GM12878 (cell line): ENCODE measurements around the gene HDDC3. TPM values are rescaled to one million over a fixed set of nuclear protein-coding genes. Genes with fewer than 3 reads are reported as not detected.

Source experiments
- ATAC-seq: fragments of 200-7000 bp; cut with Tn5 transposase; 3 replicates; pipeline ENCODE4 v1.9.1; 2020; ENCODE audit warnings: mild to moderate bottlenecking, moderate library complexity
- BruUV-seq: library from RNA; stranded (reverse); fragments of 400-500 nt; replicated peaks from 2 replicates; lab custom pipeline; 2021; lab: Mats Ljungman, UMichigan
- CTCF ChIA-PET: fragments of 300-600 bp; sonication (Branson Sonifier 250); formaldehyde crosslinking; extraction: SDS; loops from one replicate; lab custom pipeline; 2021; ENCODE audit warnings: inconsistent platforms; lab: Yijun Ruan, JAX
- POLR2A ChIA-PET: fragments of 350-600 bp; formaldehyde crosslinking; extraction: SDS; loops from one replicate; lab custom pipeline; 2021; ENCODE audit warnings: inconsistent platforms; lab: Charles Lee
- RAD21 ChIA-PET: fragments of 300-600 bp; sonication (Branson Sonifier 250); formaldehyde crosslinking; loops from one replicate; lab custom pipeline; 2023; ENCODE audit warnings: antibody characterized with exemption; ENCODE audit not compliant: unreplicated experiment; lab: Charles Lee
- SMC1A ChIA-PET: fragments of 300-600 bp; sonication (Branson Sonifier 250); formaldehyde crosslinking; loops from one replicate; lab custom pipeline; 2023; ENCODE audit not compliant: unreplicated experiment, uncharacterized antibody; lab: Charles Lee
- DNase-seq: peaks from one replicate; pipeline ENCODE4 v3.0.0-alpha.2; 2011; ENCODE audit warnings: low read depth, low spot score
- FAIRE-seq: peaks from 3 replicates; lab custom pipeline; 2011; peaks lifted over from hg19 to GRCh38; lab: Jason Lieb, UNC
- H2AFZ ChIP-seq: 2 replicates; pipeline ENCODE4 v1.6.0; 2011; ENCODE audit warnings: low read depth, low read length, control low read depth; ENCODE audit not compliant: control insufficient read depth
- H3K27ac ChIP-seq: 2 replicates; pipeline ENCODE4 v1.5.1; 2011; ENCODE audit warnings: control low read depth; ENCODE audit not compliant: control insufficient read depth, insufficient read depth
- H3K27me3 ChIP-seq, 2 experiments: replicated peaks in 1 of 2; 2 replicates each; pipeline versions ENCODE4 v1.6.0 to v1.6.1; 2011; ENCODE audit warnings: low read length in 1 of 2; ENCODE audit not compliant: control insufficient read depth in 2 of 2, insufficient read depth in 2 of 2
- H3K36me3 ChIP-seq, 2 experiments: 2 replicates each; pipeline ENCODE4 v1.5.1; 2011; ENCODE audit warnings: low read length in 1 of 2; ENCODE audit not compliant: control insufficient read depth in 2 of 2, insufficient read depth in 2 of 2
- H3K4me1 ChIP-seq: 2 replicates; pipeline ENCODE4 v1.6.1; 2011; ENCODE audit warnings: mild to moderate bottlenecking, low read length, moderate library complexity, mixed read lengths; ENCODE audit not compliant: control insufficient read depth, insufficient read depth
- H3K4me2 ChIP-seq: 2 replicates; pipeline ENCODE4 v1.6.0; 2011; ENCODE audit warnings: control low read depth; ENCODE audit not compliant: control insufficient read depth, insufficient read depth
- H3K4me3 ChIP-seq: fragments of 200-600 bp; sonication (generic); 2 replicates; pipeline ENCODE4 v1.5.1; 2016
- H3K79me2 ChIP-seq: 2 replicates; pipeline ENCODE4 v1.6.0; 2011; ENCODE audit warnings: low read length; ENCODE audit not compliant: control insufficient read depth, insufficient read depth
- H3K9ac ChIP-seq: 2 replicates; pipeline ENCODE4 v1.8.0; 2011; ENCODE audit warnings: low read length, control low read depth, mixed read lengths; ENCODE audit not compliant: control insufficient read depth, insufficient read depth
- H3K9me3 ChIP-seq: replicated peaks from 3 replicates; pipeline ENCODE4 v1.5.1; 2011; ENCODE audit warnings: mild to moderate bottlenecking, low read length; ENCODE audit not compliant: control insufficient read depth, insufficient read depth
- H4K20me1 ChIP-seq: 2 replicates; pipeline ENCODE4 v1.6.0; 2011; ENCODE audit not compliant: control insufficient read depth, insufficient read depth
- BRCA1 ChIP-seq: IDR thresholded peaks from 2 replicates; pipeline ENCODE4 v1.6.1; 2011; ENCODE audit warnings: low read depth, low read length, improper control_type of control experiment
- CBX5 ChIP-seq: sonication (generic); IDR thresholded peaks from 2 replicates; pipeline ENCODE4 v1.6.1; 2016; ENCODE audit warnings: low read depth, moderate library complexity, mild to moderate bottlenecking, inconsistent platforms
- CREB1 ChIP-seq: IDR thresholded peaks from 2 replicates; pipeline ENCODE4 v1.6.1; 2012; ENCODE audit warnings: low read depth, mild to moderate bottlenecking, inconsistent platforms
- EED ChIP-seq: sonication (generic); IDR thresholded peaks from 2 replicates; pipeline ENCODE4 v1.6.1; 2016; ENCODE audit warnings: antibody characterized with exemption, low read depth
- HCFC1 ChIP-seq: fragments of 150-350 bp; IDR thresholded peaks from 2 replicates; pipeline ENCODE4 v1.6.1; 2014; ENCODE audit warnings: low read length
- IRF4 ChIP-seq: IDR thresholded peaks from 2 replicates; pipeline ENCODE4 v1.6.1; 2011; ENCODE audit warnings: low read depth, low read length
- JUND ChIP-seq: IDR thresholded peaks from 2 replicates; pipeline ENCODE4 v1.6.1; 2012; ENCODE audit warnings: low read depth, mild to moderate bottlenecking, low read length, improper control_type of control experiment, moderate library complexity
- NBN ChIP-seq: fragments of 450-650 bp; IDR thresholded peaks from 2 replicates; pipeline ENCODE4 v1.6.1; 2016
- NFIC ChIP-seq: IDR thresholded peaks from 2 replicates; pipeline ENCODE4 v1.6.1; 2012; ENCODE audit warnings: low read depth, mild to moderate bottlenecking, inconsistent platforms, low read length, moderate library complexity
- NR2F1 ChIP-seq: fragments of 450-650 bp; conservative IDR thresholded peaks from 2 replicates; pipeline ENCODE4 v1.6.1; 2017; ENCODE audit warnings: mild to moderate bottlenecking
- NRF1 ChIP-seq: conservative IDR thresholded peaks from 2 replicates; pipeline ENCODE4 v1.6.1; 2011; ENCODE audit warnings: mild to moderate bottlenecking, low read depth, low read length, improper control_type of control experiment
- PBX3 ChIP-seq: IDR thresholded peaks from 2 replicates; pipeline ENCODE4 v1.6.1; 2011; ENCODE audit warnings: mild to moderate bottlenecking, low read depth, low read length, moderate library complexity; ENCODE audit not compliant: insufficient replicate concordance
- POLR2AphosphoS2 ChIP-seq: IDR thresholded peaks from 2 replicates; pipeline ENCODE4 v1.6.1; 2011; ENCODE audit warnings: low read depth, mild to moderate bottlenecking, low read length, improper control_type of control experiment, moderate library complexity
- RCOR1 ChIP-seq: conservative IDR thresholded peaks from 2 replicates; pipeline ENCODE4 v1.6.1; 2012; ENCODE audit warnings: low read depth, low read length, improper control_type of control experiment
- RUNX3 ChIP-seq: IDR thresholded peaks from 2 replicates; pipeline ENCODE4 v1.6.1; 2012; ENCODE audit warnings: low read length, inconsistent platforms
- SIN3A ChIP-seq: IDR thresholded peaks from 2 replicates; pipeline ENCODE4 v1.6.1; 2012; ENCODE audit warnings: low read depth, low read length, improper control_type of control experiment
- SMAD5 ChIP-seq: IDR thresholded peaks from 2 replicates; pipeline ENCODE4 v1.6.1; 2016; ENCODE audit warnings: antibody characterized with exemption, low read depth
- SREBF2 ChIP-seq: IDR thresholded peaks from 2 replicates; pipeline ENCODE4 v1.6.1; 2012; ENCODE audit warnings: mild to moderate bottlenecking, low read length
- SRF ChIP-seq, 2 experiments: IDR thresholded peaks; 2 replicates each; pipeline ENCODE4 v1.6.1; 2011; ENCODE audit warnings: low read depth in 2 of 2, low read length in 2 of 2, mild to moderate bottlenecking in 1 of 2, moderate library complexity in 1 of 2
- STAT1 ChIP-seq: fragments of 450-650 bp; conservative IDR thresholded peaks from 2 replicates; pipeline ENCODE4 v1.6.1; 2014; ENCODE audit warnings: antibody characterized with exemption, mild to moderate bottlenecking
- TARDBP ChIP-seq: IDR thresholded peaks from 2 replicates; pipeline ENCODE4 v1.6.1; 2016; ENCODE audit warnings: borderline replicate concordance
- TCF3 ChIP-seq: IDR thresholded peaks from 2 replicates; pipeline ENCODE4 v1.6.1; 2012; ENCODE audit warnings: low read depth, mild to moderate bottlenecking, low read length, borderline replicate concordance; ENCODE audit not compliant: insufficient read depth
- ZSCAN29 ChIP-seq: fragments of 450-650 bp; IDR thresholded peaks from 2 replicates; pipeline ENCODE4 v1.6.1; 2017; ENCODE audit warnings: mild to moderate bottlenecking, moderate library complexity
- WGBS: methylation state at CpG from one replicate; pipeline ENCODE4 v1.1.6; 2016; ENCODE audit warnings: low lambda C conversion rate; ENCODE audit not compliant: insufficient replicate concordance, insufficient coverage; ENCODE audit errors: missing lambda C conversion rate; 5-methylcytosine and 5-hydroxymethylcytosine counted together
- in situ Hi-C: fragments of 300-500 bp; cut with MboI; formaldehyde crosslinking; loops from 9 replicates; pipeline ENCODE4 v1.14.3; 2018; ENCODE audit warnings: mixed read lengths
- intact Hi-C: fragments of 100-400 bp; cut with micrococcal nuclease; formaldehyde crosslinking; loops from one replicate; pipeline ENCODE4 v1.14.2; 2022; ENCODE audit not compliant: unreplicated experiment
- polyA plus RNA-seq, 11 experiments: library from polyadenylated mRNA; depleted of rRNA in 4 of 11; unstranded in 6 of 11; stranded (reverse) in 5 of 11; fragments of >200 nt; fragmentation: Nextera tagmentation in 4 of 11; fragmentation: Illumina TruSeq in 1 of 11; extraction: Ambion mirVana in 4 of 11; extraction: Trizol in 1 of 11; gene quantifications; 1 replicate in 1 of 11; 2 replicates in 10 of 11; pipeline versions ENCODE4 v1.2.1 to v1.2.3, GENCODE V29; 2011 to 2016; ENCODE audit warnings: inconsistent platforms in 2 of 11, missing spikeins in 2 of 11, low read depth in 1 of 11
- total RNA-seq, 4 experiments: library from RNA; depleted of rRNA in 3 of 4; stranded (reverse); fragments of >200 nt in 3 of 4; fragmentation: Illumina TruSeq in 1 of 4; extraction: Trizol in 1 of 4; gene quantifications; 2 replicates each; pipeline versions ENCODE4 v1.2.1 to v1.2.3, GENCODE V29; 2013 to 2021
- TF ChIP-seq, protein P1 (sequence below): IDR thresholded peaks from 2 replicates; pipeline ENCODE4 v1.6.1; 2012; ENCODE audit warnings: low read depth, low read length, improper control_type of control experiment

Gene HDDC3
- total and polyA plus RNA-seq, 10 of the 15 experiments (the other 5 are each of a cell fraction or from before 2014, with no cell fraction given), result 5.6 to 39.5 (median 23.0) TPM

- Histone ChIP-seq H3K27me3 (no peaks in the 10 kb centered on the region), H4K20me1 (no peaks in the 10 kb centered on the region; the same call in 1 of the 2 replicates), H3K9me3 (no peaks in the 10 kb centered on the region), H2AFZ (peak overlapping the region; percentile 54), H3K79me2 (peaks cover 18% of the 10 kb centered on the region), H3K36me3 (peaks cover 17 to 23% of the 10 kb centered on the region in 2 experiments; a peak in 3 of 4 replicates), H3K9ac (peak overlapping the region; percentile 54), H3K4me3 (peak overlapping the region; percentile 67), H3K27ac (peak overlapping the region; percentile 62), H3K4me1 (peaks cover 20% of the 10 kb centered on the region), H3K4me2 (peak overlapping the region; percentile 46)
- in situ Hi-C loops (no loop called here), intact Hi-C loops (loop anchor here (1.0 to 2.0 kb wide), 2 partner anchors 21 to 32 kb away; no protein-coding TSS in a partner anchor)
- DNase-seq, result peak; percentile 59
- under 1% methylated on average over 45 of the region's 71 CpGs for WGBS
- no TSS peak for BruUV-seq
- no peak for FAIRE-seq
- ChIA-PET POLR2A (interaction anchor here (0.5 to 7.6 kb wide), 5 partner anchors 22 to 452 kb away, joined by 3 to 113 read pairs (median 4); partner anchors contain the start of genes HDDC3 and UNC45A), SMC1A (interaction anchor here (0.6 to 12.3 kb wide), 9 partner anchors 16 to 187 kb away, joined by 3 to 225 read pairs (median 3); partner anchors contain the start of genes HDDC3 and UNC45A), RAD21 (interaction anchor here (0.5 to 9.2 kb wide), 7 partner anchors 16 to 582 kb away, joined by 3 to 193 read pairs (median 6); partner anchors contain the start of genes HDDC3, RCCD1 and UNC45A), CTCF (interaction anchor here (0.6 to 15.1 kb wide), 12 partner anchors 11 to 366 kb away, joined by 3 to 480 read pairs (median 4); partner anchors contain the start of genes HDDC3 and UNC45A)
- peak; percentile 87 for ATAC-seq
- TF ChIP-seq SMAD5 (no peak), POLR2AphosphoS2 (no peak), CREB1 (peak; percentile 35; the same call in 1 of the 2 replicates), NFIC (no peak; the same call in 1 of the 2 replicates), HCFC1 (no peak; the same call in 1 of the 2 replicates), STAT1 (0 out of 2 replicates have a peak, but pooled peaks have one; percentile 41), BRCA1 (no peak), RUNX3 (no peak; the same call in 1 of the 2 replicates), CBX5 (0 out of 2 replicates have a peak, but pooled peaks have one; percentile 26), NRF1 (peak; percentile 55), SRF (IDR thresholded peaks at IDR 0.05; ENCODE audit: low read depth in 2 of 2, low read length in 2 of 2) (no peak), TARDBP (no peak), IRF4 (0 out of 2 replicates have a peak, but pooled peaks have one; percentile 46), SREBF2 (no peak), ZSCAN29 (0 out of 2 replicates have a peak, but pooled peaks have one; percentile 33), NBN (peak; percentile 83), SIN3A (no peak), TCF3 (no peak), NR2F1 (peak; percentile 31), PBX3 (no peak), RCOR1 (no peak), JUND (no peak), EED (peak; percentile 67)
- TF ChIP-seq, protein P1, sequence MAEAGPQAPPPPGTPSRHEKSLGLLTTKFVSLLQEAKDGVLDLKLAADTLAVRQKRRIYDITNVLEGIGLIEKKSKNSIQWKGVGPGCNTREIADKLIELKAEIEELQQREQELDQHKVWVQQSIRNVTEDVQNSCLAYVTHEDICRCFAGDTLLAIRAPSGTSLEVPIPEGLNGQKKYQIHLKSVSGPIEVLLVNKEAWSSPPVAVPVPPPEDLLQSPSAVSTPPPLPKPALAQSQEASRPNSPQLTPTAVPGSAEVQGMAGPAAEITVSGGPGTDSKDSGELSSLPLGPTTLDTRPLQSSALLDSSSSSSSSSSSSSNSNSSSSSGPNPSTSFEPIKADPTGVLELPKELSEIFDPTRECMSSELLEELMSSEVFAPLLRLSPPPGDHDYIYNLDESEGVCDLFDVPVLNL, result no peak
Measured at GRCh38 chr15:90902040-90902839, 30.1 kb downstream of the HDDC3 start.
